Adrenal gland (tissue), 12 donors: ENCODE data around the gene GRK1. TPM values are rescaled to one million over a fixed set of nuclear protein-coding genes. Genes with fewer than 3 reads are reported as not detected.

Source experiments
- DNase-seq, 7 donors: peaks; one replicate each; pipeline ENCODE4 v3.0.0-alpha.2; 2019 to 2020
- H3K27ac ChIP-seq, 5 donors: fragments of 200-600 bp; sonication (generic) in 4 of 5; 1 replicate in 3 of 5; 2 replicates in 2 of 5; pipeline versions ENCODE4 v1.5.1 to v1.8.0; 2016 to 2020; ENCODE audit warnings: mild to moderate bottlenecking in 1 of 5
- H3K27me3 ChIP-seq: fragments of 200-600 bp; 2 replicates; pipeline ENCODE4 v1.8.0; 2021
- H3K36me3 ChIP-seq, 2 donors: fragments of 200-600 bp; replicated peaks in 1 of 2; 1 replicate in 1 of 2; 2 replicates in 1 of 2; pipeline versions ENCODE4 v1.5.1 to v1.8.0; 2018 to 2022
- H3K4me1 ChIP-seq, 2 donors: fragments of 200-600 bp; replicated peaks in 1 of 2; 1 replicate in 1 of 2; 2 replicates in 1 of 2; pipeline versions ENCODE4 v1.5.1 to v1.8.0; 2018 to 2021
- H3K4me3 ChIP-seq, 4 donors: fragments of 200-600 bp; sonication (generic) in 3 of 4; one replicate each; pipeline ENCODE4 v1.5.1; 2016 to 2018
- H3K9me3 ChIP-seq, 3 donors: fragments of 200-600 bp; sonication (generic) in 1 of 3; replicated peaks in 1 of 3; 1 replicate in 2 of 3; 2 replicates in 1 of 3; pipeline versions ENCODE4 v1.5.1 to v1.8.0; 2016 to 2021
- POLR2A ChIP-seq, 2 donors: fragments of 450-650 bp; IDR thresholded peaks; one replicate each; pipeline ENCODE4 v1.6.1; 2017; ENCODE audit warnings: antibody characterized with exemption in 2 of 2, mild to moderate bottlenecking in 2 of 2, moderate library complexity in 1 of 2
- WGBS, 4 donors: extraction: QIAGEN DNeasy Blood & Tissue Kit in 2 of 4; methylation state at CpG; one replicate each; pipeline versions ENCODE4 v1.1.5 to v1.1.7; 2013 to 2017; 5-methylcytosine and 5-hydroxymethylcytosine counted together
- intact Hi-C, 2 donors: fragments of 100-400 bp; cut with DNase I; formaldehyde crosslinking; loops; one replicate each; pipeline versions ENCODE4 v1.14.1 to v1.15.0; 2022 to 2023
- polyA plus RNA-seq, 3 donors: library from polyadenylated mRNA; stranded (reverse); fragments of 200-250 nt in 2 of 3; fragments of 350-450 nt in 1 of 3; fragmentation: Illumina TruSeq in 1 of 3; extraction: RNeasy Lipid Tissue Mini Kit (QIAGEN cat#74804) in 1 of 3; gene quantifications; one replicate each; pipeline ENCODE4 v1.2.3, GENCODE V29; 2013 to 2014
- total RNA-seq, 9 donors: library from RNA; depleted of rRNA in 4 of 9; stranded (reverse); fragments of >200 nt in 4 of 9; fragments of 120-200 nt in 1 of 9; fragmentation: NEBNext Ultra II Directional in 1 of 9; extraction: Animal tissue kit (Norgen Biotek cat#: 25700) in 1 of 9; gene quantifications; one replicate each; pipeline versions ENCODE4 v1.1.0 to v1.2.4, GENCODE V29; 2013 to 2023
- TF ChIP-seq, protein P1 (sequence below), 6 experiments: fragments of 450-650 bp in 4 of 6; fragments of 200-600 bp in 2 of 6; sonication (generic) in 1 of 6; IDR thresholded peaks; 1 replicate in 5 of 6; 2 replicates in 1 of 6; pipeline versions ENCODE4 v1.5.1 to v1.8.0; 2016 to 2021; ENCODE audit warnings: antibody characterized with exemption in 6 of 6, mild to moderate bottlenecking in 2 of 6, moderate library complexity in 1 of 6
- donor health status: healthy with polysubstance abuse.
- donor health status: Bipolar disorder and iron deficiency.
- donor health status: DM: yes; HTN: yes; CAD: no.
- donor health status: DM: no; HTN: no; CAD: no.
- donor health status: DM: no; HTN: no; CAD: no.
- donor health status: DM: yes; HTN: yes; CAD: no.

Gene GRK1
- total and polyA plus RNA-seq, 12 donors, result 0.04 to 0.38 (median 0.22) TPM; not detected in 9

DNA sequence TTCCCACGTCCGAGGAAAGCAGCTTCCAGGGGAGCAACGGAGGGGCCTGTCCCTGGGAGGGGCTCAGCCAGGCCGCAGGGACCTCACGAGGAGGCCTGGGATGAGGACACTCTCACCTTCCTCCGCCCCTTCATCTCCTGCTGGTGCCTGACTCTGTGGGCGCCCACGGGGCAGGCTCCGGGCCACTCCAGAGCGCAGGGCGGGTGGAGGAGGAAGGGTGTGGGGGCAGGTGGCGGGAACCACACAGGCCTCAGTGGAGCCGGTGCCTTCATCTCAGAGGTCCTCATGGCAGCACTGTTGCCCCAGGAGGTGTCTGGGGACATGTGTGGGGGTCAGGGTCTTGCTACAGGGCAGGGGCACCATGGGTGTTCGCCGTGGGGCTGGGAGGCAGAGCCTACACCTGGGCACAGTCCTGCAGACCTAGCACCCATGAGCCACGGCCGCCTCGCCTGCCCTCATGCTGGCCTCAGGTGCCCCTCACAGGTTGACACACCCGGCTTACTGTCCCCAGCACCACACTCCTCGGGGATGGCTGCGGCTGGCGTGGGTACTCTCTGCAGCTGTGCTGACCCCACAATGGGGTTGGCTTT lies 81.9 kb downstream of the GRK1 start:
- no peak for DNase-seq
- TF ChIP-seq, protein P1, sequence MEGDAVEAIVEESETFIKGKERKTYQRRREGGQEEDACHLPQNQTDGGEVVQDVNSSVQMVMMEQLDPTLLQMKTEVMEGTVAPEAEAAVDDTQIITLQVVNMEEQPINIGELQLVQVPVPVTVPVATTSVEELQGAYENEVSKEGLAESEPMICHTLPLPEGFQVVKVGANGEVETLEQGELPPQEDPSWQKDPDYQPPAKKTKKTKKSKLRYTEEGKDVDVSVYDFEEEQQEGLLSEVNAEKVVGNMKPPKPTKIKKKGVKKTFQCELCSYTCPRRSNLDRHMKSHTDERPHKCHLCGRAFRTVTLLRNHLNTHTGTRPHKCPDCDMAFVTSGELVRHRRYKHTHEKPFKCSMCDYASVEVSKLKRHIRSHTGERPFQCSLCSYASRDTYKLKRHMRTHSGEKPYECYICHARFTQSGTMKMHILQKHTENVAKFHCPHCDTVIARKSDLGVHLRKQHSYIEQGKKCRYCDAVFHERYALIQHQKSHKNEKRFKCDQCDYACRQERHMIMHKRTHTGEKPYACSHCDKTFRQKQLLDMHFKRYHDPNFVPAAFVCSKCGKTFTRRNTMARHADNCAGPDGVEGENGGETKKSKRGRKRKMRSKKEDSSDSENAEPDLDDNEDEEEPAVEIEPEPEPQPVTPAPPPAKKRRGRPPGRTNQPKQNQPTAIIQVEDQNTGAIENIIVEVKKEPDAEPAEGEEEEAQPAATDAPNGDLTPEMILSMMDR (IDR thresholded peaks at IDR 0.05), result no peak
- no peak for TF ChIP-seq POLR2A (IDR thresholded peaks at IDR 0.05)
- intact Hi-C loops, result no loop called here

GRCh38 chr13:113749507-113749906 lies 82.5 kb downstream of the GRK1 start:
- Histone ChIP-seq H3K9me3 (no peaks in the 10 kb centered on the region), H3K36me3 (no peaks in the 10 kb centered on the region), H3K4me1 (no peaks in the 10 kb centered on the region), H3K4me3 (no peak overlapping the region), H3K27me3 (no peaks in the 10 kb centered on the region), H3K27ac (no peak overlapping the region)
- TF ChIP-seq, protein P1 (IDR thresholded peaks at IDR 0.05), result no peak
- no peak for TF ChIP-seq POLR2A (IDR thresholded peaks at IDR 0.05)
- intact Hi-C loops, result no loop called here
- WGBS, 4 donors, result 81 to 88% (median 86%) methylated on average over 8 to 13 of the region's 13 CpGs
- no peak for DNase-seq

More for the DNA sequence above, 81.9 kb downstream of the GRK1 start:
- H3K4me3 ChIP-seq, result no peak overlapping the region
- H3K27me3 ChIP-seq, result no peaks in the 10 kb centered on the region
- no peak overlapping the region for H3K27ac ChIP-seq
- no peaks in the 10 kb centered on the region for H3K9me3 ChIP-seq
- H3K4me1 ChIP-seq, result no peaks in the 10 kb centered on the region
- WGBS, 4 donors, result 79 to 95% (median 88%) methylated on average over 5 to 22 of the region's 22 CpGs
- no peaks in the 10 kb centered on the region for H3K36me3 ChIP-seq

DNA sequence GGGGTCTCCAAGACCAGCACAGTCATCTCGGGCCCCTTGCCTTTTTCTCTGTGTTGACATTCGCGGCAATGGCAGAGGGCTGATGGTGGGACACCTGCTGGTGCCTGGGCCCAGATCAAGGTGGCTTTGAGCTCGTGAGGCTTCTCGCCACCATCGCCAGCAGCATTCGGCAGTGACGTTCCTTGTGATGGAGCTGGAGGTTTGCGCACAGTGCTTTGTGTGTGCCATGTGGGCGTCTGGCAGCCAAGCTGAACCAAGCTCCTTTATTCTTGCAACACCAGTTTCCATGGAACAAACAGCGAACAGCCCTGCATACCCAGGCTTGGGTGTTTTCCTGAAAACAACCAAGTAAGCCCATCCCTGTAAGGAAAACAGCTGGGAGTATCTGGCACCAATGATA lies 82.9 kb downstream of the GRK1 start:
- intact Hi-C loops, result no loop called here
- H3K4me1 ChIP-seq, result no peaks in the 10 kb centered on the region
- no peak for TF ChIP-seq POLR2A (IDR thresholded peaks at IDR 0.05)
- TF ChIP-seq, protein P1 (IDR thresholded peaks at IDR 0.05), result no peak
- no peak overlapping the region for H3K4me3 ChIP-seq
- WGBS, 4 donors, result 83 to 96% (median 89%) methylated on average over 3 to 11 of the region's 11 CpGs
- no peaks in the 10 kb centered on the region for H3K36me3 ChIP-seq
- no peak for DNase-seq
- no peak overlapping the region for H3K27ac ChIP-seq
- H3K9me3 ChIP-seq, result no peaks in the 10 kb centered on the region
- H3K27me3 ChIP-seq, result no peaks in the 10 kb centered on the region

DNA sequence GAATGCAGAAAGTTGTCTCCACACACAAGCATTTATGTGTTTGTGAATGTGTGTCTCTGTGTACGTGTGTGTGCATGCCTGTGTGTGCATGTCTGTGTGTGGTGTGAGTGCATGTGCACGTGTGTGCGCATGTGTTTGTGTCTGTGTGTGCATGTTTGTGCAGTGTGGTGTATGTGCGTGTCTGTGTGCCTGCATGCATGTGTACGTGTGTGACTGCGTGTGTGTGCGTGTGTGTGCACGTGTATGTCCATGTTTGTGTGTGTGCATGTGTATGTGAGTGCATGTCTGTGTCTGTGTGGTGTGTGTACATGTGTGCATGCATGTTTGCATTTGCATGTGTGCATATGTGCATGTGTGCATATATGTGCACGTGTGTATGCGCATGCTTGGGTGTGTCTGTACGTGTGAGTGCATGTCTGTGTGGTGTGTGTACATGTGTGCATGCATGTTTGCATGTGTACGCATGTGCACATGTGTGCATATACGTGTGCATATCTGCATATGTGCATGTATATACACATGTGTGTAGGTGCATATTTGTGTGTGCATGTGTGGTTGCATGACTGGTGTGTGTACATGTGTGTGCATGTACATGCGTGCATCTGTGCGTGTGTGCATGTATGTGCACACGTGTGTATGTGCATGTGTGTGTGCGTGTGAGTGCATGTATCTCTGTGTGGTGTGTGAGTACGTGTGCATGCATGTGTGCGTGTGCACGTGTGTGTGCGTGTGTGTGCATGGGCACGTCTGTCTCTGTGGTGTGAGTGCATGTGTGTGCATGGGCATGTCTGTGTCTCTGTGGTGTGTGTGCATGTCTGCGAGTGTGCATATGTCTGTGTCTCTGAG lies 83.8 kb downstream of the GRK1 start:
- H3K4me1 ChIP-seq, result no peaks in the 10 kb centered on the region
- no peaks in the 10 kb centered on the region for H3K27me3 ChIP-seq
- H3K27ac ChIP-seq, result no peak overlapping the region
- H3K9me3 ChIP-seq, result no peaks in the 10 kb centered on the region
- no peak for DNase-seq
- no peaks in the 10 kb centered on the region for H3K36me3 ChIP-seq
- WGBS, 4 donors, result 85 to 92% (median 87%) methylated on average over 19 to 23 of the region's 23 CpGs
- no peak overlapping the region for H3K4me3 ChIP-seq
- TF ChIP-seq, protein P1 (IDR thresholded peaks at IDR 0.05), result no peak
- TF ChIP-seq POLR2A (IDR thresholded peaks at IDR 0.05), result no peak
- intact Hi-C loops, result no loop called here
